MM.1S (cell line): Measurements from ENCODE around the gene CDKL4.

Source experiments
- CTCF ChIP-seq: fragments of 300-600 bp; sonication (generic); IDR thresholded peaks from 2 replicates; pipeline ENCODE4 v1.5.1; 2016; ENCODE audit warnings: antibody characterized with exemption, low read length, mixed read lengths
- EZH2 ChIP-seq: fragments of 300-600 bp; sonication (generic); optimal IDR thresholded peaks from 2 replicates; pipeline ENCODE3; 2017; ENCODE audit warnings: low read depth, mild to moderate bottlenecking, antibody characterized with exemption, low read length, mixed read lengths
- EZH2phosphoT487 ChIP-seq: fragments of 300-600 bp; sonication (generic); IDR thresholded peaks from 2 replicates; pipeline ENCODE4 v1.6.1; 2018; ENCODE audit warnings: antibody characterized with exemption, low read length

GRCh38 chr2:39183673-39184072 lies 60.1 kb downstream of the CDKL4 start:
- TF ChIP-seq EZH2phosphoT487 (no peak), EZH2 (no peak), CTCF (no peak)
